GDM1 (cell line): ENCODE data around the gene PIKFYVE.
"Not testable (repeated sequence)": the region's sequence is repeated elsewhere in the genome, so short reads cannot be mapped to it uniquely, and the experiment has no call there.

Experiments
- DNase-seq: peaks from one replicate; lab custom pipeline; 2025; lab: John Stamatoyannopoulos, UW

The PIKFYVE gene

GRCh38 chr2:208360259-208361076 is 94.4 kb downstream of the PIKFYVE start:
- DNase-seq: no peak

GRCh38 chr2:208361077-208361441 is 95.0 kb downstream of the PIKFYVE start:
- no peak for DNase-seq

GRCh38 chr2:208363485-208363884 is 97.4 kb downstream of the PIKFYVE start:
- no peak for DNase-seq

- DNase-seq: no peak
Observed at GRCh38 chr2:208366215-208367127, 100.4 kb downstream of the PIKFYVE start.

GRCh38 chr2:208369091-208369490 is 103.0 kb downstream of the PIKFYVE start:
- DNase-seq: no peak

GRCh38 chr2:208370881-208371633 is 105.0 kb downstream of the PIKFYVE start:
- no peak for DNase-seq

- DNase-seq: no peak
Observed at GRCh38 chr2:208371634-208371935, 105.5 kb downstream of the PIKFYVE start.

GRCh38 chr2:208373460-208374089 is 107.5 kb downstream of the PIKFYVE start:
- no peak for DNase-seq

- no peak for DNase-seq
Observed at GRCh38 chr2:208375491-208376068, 109.5 kb downstream of the PIKFYVE start.

- DNase-seq: not testable (repeated sequence)
Observed at GRCh38 chr2:208377344-208377860, 111.3 kb downstream of the PIKFYVE start.

GRCh38 chr2:208379192-208379591 is 113.1 kb downstream of the PIKFYVE start:
- DNase-seq: no peak

- DNase-seq: no peak
Observed at GRCh38 chr2:208384637-208385036, 118.6 kb downstream of the PIKFYVE start.

GRCh38 chr2:208386541-208386940 is 120.5 kb downstream of the PIKFYVE start:
- no peak for DNase-seq

GRCh38 chr2:208389940-208390339 is 123.9 kb downstream of the PIKFYVE start:
- DNase-seq: no peak

- DNase-seq: no peak
Observed at GRCh38 chr2:208392300-208392699, 126.2 kb downstream of the PIKFYVE start.

- DNase-seq: not testable (repeated sequence)
Observed at GRCh38 chr2:208396796-208397195, 130.7 kb downstream of the PIKFYVE start.

GRCh38 chr2:208399201-208399600 is 133.1 kb downstream of the PIKFYVE start:
- no peak for DNase-seq

- no peak for DNase-seq
Observed at GRCh38 chr2:208406474-208407451, 140.7 kb downstream of the PIKFYVE start, which contains the start of gene PTH2R. TSS of gene PTH2R (plus strand) at chr2:208406792. CDS start at chr2:208407044, 252 bp downstream.

GRCh38 chr2:208407667-208408066 is 141.6 kb downstream of the PIKFYVE start:
- no peak for DNase-seq
